HPDE6-E6E7 (cell line): ENCODE data around the gene TCAP.
A peak's percentile ranks its signal among the peaks of the same experiment; 100 is the strongest.

ENCODE experiments used
- DNase-seq: peaks from one replicate; pipeline ENCODE4 v3.0.0; 2011; ENCODE audit warnings: missing footprints; ENCODE audit errors: extremely low spot score

TCAP gene

DNA sequence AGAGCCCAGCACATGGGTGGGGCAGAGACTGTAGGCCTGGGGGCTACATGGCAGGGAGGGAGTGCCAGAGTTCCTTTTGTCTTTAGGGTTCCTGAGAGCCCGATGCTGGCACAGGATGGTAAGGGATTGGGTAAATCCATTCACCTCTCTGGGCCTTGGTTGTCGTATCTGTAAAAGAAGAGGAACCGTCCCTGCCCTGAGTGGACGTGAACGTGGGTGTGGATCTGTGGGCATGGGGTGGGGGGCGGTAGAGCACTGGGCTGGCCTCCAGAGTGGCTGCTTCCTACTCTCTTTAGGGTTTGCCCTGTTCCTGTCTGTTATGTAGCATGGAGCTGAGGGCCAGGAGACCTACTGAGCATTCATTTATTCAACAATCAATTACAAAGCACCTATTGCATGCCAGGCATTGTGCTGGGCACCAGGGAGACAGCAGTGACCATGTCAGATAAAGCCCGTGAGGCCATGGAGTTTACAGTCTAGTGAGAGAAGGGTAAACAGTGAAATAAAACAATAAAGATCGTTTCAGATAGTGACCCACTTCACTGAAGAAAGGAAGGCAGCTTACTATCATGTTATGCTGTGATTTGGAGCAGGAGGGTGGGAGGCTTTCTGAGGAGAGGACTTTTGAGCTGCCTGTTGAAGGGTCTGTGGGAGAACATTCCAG lies 13.1 kb upstream of the TCAP start:
- DNase-seq: no peak

DNA sequence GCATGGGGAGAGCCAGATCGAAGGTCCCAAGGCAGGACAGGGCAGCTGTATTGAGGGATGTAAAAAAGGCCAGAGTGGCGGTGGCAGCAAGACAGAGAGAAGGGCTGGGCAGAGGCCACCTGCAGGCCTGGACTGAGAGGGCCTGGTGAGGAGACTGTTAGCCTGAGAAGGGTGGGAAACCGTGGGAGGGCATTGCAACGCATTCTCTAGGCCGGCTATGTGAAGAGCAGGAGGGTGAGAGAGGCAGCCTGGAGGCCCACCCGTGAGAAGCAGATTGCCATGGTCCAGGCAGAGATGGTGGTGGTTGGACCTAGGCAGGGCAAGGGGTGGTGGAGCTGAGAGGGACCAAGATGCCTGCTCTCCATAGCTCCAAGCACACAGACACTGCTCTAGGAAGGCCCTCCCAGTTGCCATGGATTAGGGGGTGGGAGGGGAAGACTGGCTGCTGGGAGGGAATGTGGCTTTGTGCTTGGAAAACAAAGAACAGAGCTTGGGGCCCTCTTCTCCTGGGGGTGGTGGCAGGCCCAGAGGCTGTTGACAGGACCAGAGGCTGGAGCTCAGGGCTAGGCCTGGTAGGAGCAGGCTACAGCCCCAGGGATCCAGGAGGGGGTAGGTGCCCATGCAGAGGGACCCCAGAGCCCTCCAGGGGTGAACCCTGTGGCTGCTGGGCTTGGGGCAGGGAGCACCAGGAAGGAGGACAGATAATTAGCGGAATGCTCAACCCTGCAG lies 12.4 kb upstream of the TCAP start:
- DNase-seq: no peak

DNA sequence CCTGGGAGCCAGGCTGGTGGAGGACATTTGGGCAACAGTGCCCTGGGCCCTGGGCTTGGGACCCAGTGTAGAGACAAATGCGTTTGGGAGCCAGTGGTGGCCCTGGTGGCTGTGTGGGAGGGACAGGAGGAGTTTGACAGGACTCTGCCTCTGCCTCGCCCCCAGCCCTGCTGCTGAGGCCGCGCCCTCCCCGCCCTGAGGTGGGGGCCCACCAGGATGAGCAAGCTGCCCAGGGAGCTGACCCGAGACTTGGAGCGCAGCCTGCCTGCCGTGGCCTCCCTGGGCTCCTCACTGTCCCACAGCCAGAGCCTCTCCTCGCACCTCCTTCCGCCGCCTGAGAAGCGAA lies 11.9 kb upstream of the TCAP start:
- DNase-seq: no peak

DNA sequence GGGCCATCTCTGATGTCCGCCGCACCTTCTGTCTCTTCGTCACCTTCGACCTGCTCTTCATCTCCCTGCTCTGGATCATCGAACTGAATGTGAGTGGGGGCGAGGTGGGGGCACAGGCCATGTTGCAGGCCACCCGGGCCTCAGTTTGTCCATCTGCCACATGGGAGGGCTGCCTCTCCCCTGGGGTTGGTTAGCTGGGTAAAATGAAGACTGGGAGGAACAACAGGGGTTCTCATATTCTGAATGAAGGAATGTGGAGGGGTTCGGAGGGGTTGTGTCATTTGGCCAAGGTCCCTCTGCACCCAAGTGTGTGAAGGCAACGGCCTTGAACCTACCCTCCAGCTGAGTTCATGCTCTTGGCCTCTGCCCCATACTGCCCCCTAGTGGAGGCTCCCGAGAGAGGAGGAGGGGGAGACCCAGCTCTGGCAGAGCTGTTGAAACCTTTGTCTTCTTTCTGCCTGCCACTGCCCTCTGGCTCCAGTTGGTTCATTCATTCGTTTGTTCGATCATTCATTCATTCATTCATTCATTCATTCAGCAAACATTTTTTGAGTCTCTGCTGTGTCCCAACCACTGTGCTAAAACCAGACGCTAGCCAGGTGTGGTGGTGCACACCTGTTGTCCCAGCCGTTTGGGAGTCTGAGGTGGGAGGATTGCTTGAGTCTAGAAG lies 11.4 kb upstream of the TCAP start:
- DNase-seq: no peak

DNA sequence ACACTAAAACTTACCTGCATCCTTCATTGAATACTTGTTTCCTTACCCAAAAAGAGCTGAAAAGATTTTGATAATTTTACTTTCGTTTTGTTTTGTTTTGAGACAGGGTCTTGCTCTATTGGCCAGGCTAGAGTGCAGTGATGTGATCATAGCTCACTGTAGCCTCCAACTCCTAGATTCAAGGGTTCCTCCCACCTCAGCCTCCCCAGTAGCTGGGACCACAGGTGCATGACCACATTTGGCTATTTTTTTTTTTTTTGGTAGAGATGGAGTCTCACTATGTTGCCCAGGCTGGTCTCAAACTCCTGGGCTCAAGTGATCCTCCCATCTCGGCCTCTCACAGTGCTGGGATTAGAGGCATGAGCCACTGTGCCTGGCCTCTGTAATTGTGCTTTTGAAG lies 10.0 kb upstream of the TCAP start:
- no peak for DNase-seq

DNA sequence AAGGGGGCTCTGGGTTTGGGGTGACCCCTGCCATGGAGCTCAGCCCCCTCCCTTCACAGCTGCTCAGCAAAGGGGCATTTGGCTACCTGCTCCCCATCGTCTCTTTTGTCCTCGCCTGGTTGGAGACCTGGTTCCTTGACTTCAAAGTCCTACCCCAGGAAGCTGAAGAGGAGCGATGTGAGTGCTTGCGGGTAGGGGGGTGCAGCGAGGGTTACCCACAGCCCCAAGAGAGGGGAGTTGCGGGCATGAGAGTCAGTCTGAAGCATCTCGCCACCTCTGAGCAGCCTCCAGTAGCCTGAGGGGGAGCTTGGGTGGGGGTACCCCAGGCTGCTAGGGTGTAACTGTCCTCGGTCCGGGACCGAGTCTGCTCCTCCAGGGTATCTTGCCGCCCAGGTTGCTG lies 6.8 kb upstream of the TCAP start:
- no peak for DNase-seq

DNA sequence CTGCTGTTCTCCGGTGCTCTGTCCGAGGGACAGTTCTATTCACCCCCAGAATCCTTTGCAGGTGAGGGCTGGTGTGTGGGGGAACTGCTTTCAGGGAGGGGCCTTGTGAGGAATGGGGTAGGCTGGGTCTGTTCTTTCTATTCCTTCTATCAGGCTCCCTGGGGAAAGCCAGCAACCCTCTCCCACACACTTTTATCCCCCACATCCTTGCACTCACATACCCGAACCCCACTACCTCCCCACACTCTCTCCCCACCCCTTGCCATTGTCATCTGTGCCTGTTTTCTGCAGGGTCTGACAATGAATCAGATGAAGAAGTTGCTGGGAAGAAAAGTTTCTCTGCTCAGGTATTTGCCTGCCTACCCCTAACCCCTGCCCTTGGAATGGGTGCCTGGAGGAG lies 6.4 kb upstream of the TCAP start:
- DNase-seq: no peak

DNA sequence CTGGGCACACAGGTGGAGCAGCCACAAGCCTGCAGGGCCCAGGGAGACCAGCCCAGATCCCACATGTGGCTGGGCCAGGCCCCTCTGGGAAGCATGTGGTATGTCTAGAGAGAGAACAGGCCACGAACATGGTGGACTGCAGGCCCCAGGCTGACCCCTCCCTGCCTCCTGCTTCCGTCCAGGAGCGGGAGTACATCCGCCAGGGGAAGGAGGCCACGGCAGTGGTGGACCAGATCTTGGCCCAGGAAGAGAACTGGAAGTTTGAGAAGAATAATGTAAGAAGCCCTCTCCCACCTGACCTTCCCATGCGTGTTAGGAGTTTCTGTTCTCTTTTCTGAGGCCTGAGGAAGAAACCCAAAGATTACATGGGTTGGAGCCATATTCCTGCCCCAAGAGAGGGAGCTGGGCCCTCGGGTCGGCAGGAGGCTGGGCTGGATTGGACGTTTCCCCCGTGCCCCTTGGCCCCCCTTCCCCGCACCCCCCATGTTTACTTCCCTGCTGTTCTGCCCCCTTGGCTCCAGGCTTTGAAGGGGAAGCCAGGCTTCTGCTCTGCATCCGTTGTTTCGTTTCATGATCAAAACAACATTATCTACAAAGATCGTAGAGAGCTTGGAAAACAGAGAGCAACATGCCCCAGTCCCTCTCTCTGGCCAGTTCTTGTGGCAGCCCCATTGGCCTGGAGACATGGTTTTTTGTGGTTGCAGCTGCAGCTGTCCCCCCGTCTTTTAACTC lies 5.7 kb upstream of the TCAP start:
- DNase-seq: no peak

DNA sequence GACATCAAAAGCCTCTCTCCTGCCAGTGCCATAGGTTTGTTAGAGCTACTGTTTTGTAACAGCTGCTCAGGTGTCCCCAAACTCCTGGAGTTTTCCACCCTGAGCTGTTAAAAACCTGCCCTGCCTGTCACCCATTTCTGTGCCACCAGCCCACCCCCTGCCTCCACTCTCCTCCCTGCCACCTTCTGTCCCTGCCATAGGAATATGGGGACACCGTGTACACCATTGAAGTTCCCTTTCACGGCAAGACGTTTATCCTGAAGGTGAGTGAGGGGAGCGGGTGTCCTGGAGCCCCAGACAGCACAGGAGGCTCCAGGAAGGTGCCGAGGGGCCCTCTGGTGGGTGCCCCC lies 5.2 kb upstream of the TCAP start:
- DNase-seq: no peak

DNA sequence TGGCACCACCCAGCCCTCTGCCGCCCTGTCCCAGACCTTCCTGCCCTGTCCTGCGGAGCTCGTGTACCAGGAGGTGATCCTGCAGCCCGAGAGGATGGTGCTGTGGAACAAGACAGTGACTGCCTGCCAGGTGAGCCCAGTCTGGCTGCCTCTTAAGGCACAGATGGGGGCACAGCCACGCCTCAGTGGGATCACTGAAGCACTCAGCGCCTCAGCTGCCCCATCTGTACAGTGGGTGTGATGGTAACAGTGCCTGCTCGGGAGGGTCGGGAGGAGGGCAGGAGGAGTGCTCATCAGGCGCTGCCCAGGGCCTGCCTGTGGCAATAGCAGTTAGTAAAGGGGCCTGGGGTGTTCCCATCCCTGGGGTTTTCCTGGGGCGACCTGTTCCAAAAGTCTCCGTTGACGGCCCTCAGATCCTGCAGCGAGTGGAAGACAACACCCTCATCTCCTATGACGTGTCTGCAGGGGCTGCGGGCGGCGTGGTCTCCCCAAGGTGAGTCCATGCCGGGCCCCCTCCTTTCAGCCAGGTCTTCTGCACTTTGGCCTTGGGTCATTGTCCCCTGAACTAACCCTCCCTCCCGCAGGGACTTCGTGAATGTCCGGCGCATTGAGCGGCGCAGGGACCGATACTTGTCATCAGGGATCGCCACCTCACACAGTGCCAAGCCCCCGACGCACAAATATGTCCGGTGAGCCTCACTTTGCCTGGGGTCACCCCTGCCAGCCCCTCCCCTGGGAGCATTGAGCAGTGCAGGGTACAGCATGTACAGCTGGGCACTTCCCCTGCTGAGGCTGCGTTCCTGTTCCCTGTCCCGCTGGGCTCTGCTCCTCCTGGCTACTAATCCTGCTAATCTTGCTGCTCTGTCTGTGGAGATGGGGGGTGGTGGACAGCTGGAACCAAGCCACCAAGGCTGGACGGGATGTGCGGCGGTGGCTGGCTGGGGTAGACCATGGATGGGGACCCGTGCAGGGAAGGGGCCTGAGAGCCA lies 4.5 kb upstream of the TCAP start:
- no peak for DNase-seq

DNA sequence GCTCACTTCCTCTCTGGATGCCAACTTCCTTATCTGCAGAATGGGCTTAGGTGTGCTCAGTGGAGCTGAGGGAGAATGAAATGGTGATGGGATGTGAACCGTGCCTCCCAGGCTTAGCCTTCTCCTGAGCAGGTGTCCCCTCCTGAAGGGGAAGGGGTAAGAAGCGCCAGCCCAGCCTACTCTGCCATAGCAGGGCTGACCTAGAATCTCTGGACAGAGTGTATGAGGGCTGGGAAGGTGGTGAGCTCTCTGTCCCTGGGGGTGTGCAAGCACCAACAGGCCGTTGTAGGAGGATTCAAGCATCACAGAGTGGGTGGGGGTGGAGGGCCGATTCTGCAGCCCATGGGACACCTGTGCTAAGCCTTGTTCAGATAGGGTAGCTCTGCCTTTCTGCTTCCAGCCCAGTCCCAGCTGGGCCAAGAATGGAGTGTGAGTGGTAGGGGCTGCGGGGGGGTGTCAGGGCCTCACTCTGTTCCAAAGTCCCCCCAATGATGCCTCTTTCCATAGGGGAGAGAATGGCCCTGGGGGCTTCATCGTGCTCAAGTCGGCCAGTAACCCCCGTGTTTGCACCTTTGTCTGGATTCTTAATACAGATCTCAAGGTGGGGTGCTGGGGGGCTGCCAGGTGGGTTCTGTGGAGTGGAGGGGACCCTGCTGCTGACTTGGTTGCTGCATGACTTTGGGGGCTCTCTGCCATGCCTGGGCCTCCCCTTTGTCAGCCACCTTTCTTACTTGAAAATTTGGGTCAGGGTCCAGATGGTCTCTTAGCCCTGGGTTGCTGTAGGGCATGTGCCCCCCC lies 3.2 kb upstream of the TCAP start:
- no peak for DNase-seq

DNA sequence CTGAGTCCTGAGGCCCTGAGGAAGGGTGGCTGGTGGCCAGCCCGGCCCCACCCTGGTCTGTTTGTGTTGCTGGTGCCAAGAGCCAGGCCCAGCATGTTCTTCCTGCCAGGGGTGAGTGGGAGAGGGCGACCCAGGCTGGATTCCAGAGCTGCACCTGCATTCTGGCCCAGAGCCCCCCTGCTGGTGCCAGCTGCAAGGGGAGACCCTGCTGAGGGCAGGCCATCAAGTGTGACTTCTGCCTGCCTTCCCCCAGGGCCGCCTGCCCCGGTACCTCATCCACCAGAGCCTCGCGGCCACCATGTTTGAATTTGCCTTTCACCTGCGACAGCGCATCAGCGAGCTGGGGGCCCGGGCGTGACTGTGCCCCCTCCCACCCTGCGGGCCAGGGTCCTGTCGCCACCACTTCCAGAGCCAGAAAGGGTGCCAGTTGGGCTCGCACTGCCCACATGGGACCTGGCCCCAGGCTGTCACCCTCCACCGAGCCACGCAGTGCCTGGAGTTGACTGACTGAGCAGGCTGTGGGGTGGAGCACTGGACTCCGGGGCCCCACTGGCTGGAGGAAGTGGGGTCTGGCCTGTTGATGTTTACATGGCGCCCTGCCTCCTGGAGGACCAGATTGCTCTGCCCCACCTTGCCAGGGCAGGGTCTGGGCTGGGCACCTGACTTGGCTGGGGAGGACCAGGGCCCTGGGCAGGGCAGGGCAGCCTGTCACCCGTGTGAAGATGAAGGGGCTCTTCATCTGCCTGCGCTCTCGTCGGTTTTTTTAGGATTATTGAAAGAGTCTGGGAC lies 2.4 kb upstream of the TCAP start:
- no peak for DNase-seq

DNA sequence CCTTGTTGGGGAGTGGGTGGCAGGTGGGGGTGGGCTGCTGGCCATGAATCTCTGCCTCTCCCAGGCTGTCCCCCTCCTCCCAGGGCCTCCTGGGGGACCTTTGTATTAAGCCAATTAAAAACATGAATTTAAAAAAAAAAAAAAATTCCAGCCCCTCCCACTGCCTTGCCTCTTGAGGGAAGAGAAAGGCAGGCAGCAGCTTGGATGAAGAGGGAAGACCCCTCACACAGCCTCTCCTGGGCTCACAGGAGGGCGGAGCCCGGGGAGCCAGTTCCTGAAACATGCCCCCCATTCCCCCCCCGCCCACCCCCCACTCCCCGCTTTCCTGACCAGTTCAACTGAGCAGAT lies 1.8 kb upstream of the TCAP start:
- DNase-seq: no peak

DNA sequence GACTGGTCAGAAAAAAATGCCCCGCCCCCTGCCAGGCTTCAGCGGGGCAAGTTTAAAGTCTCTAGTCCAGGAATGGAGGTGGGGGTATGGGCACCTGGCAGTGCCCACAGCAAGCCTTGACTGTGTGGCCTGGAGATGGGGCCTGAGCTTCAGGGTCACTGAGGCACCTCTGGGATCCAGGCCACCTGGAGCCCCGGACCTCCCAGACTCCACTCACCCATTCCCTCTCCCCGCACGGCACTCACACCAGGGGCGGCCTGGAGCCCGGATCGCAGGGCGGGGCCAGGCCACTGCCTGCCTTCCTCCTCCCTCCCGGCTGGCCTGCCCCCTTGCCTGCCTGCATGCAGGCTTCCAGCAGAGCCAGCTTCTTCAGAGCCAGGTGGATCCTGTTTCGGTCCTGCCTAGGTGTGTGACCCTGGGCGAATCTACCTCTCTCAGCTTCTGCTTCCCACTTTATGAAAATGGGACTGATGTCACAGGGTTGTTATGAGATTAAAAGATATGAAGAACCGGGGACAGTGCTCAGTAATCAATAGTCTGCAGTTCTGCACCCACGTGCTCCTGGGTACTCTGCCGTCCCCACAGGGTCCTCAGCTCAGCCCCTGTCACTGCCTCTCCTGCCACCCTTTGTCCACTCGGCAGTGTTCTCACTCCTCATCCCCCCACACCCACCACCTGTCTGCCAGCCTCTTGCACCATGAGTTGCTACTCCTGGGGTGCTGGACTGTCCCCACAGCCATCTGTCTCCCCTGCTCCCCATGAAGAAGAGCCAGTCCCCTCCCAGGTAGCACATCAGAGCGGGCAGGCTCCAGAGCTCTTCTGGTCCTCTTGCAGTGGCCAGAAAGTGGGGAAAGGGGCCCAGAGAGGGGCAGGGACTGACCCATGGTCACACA lies 1.2 kb upstream of the TCAP start:
- DNase-seq: peak; percentile 71

DNA sequence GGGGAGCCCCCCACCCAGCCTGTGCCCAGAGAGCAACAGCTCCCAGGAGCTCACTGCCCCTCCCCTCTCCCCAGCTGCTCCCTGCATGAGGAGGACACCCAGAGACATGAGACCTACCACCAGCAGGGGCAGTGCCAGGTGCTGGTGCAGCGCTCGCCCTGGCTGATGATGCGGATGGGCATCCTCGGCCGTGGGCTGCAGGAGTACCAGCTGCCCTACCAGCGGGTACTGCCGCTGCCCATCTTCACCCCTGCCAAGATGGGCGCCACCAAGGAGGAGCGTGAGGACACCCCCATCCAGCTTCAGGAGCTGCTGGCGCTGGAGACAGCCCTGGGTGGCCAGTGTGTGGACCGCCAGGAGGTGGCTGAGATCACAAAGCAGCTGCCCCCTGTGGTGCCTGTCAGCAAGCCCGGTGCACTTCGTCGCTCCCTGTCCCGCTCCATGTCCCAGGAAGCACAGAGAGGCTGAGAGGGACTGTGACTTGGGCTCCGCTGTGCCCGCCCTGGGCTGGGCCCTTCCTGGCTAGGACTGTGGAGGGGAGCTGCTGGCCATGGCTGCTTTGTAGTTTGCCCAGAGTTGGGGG lies 584 bp downstream of the TCAP start:
- peak; percentile 46 for DNase-seq

DNA sequence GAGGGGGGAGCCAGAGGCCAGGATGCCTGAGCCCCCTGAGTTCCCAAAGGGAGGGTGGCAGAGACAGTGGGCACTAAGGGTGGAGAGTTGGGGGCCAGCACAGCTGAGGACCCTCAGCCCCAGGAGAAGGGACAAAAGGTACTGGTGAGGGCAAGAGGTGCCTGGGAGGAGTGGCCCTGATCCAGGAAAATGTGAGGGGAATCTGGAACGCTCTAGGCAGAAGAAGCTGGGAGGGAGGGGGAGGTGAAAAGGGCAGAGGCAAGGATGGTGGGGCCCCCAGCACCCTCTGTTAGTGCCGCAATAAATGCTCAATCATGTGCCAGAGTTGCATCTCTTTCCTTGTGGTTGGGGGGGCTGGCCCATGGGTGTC lies 1.1 kb downstream of the TCAP start:
- DNase-seq: no peak

DNA sequence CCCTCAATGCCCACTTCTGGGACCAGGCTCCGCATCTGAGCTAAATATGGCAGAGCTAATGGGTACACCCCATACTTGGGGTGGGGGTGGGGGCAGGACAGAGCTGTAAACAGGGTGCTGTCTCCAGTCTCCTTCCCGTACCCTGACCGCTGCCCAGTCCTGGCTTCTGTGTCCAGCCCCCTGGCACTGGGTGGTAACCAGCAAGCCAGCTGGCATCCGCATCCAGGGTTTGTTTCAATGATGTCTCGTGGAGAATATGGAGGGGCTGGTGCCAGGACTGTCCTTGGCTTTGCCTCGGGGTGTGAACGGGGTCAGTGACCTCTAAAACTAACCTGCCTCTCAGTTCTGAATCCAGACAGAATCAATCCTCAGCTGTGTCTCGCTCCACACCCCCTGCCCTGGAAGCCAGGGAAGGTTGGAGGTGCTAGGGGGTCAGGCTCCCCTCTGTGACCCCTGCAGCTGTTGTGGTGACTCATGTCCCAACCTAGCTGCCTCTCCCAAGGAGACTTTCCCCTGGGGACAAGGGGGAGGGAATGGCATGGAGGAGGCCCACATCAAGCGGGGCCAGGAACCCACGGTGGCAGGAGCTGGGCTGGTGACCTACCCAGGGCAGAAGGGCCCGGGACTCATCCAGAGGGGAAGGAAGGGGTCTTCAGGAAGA lies 1.6 kb downstream of the TCAP start:
- DNase-seq: no peak
